H1 (cell line): ENCODE measurements around the gene TBC1D2B. TPM values are rescaled to one million over a fixed set of nuclear protein-coding genes. Genes with fewer than 3 reads are reported as not detected.

Experiments
- CTCF ChIA-PET: fragments of 300-600 bp; sonication (Branson Sonifier 250); formaldehyde crosslinking; loops from one replicate; lab custom pipeline; 2021; ENCODE audit not compliant: partially characterized antibody; lab: Charles Lee
- POLR2A ChIA-PET: fragments of 300-600 bp; sonication (Branson Sonifier 250); formaldehyde crosslinking; loops from one replicate; lab custom pipeline; 2021; ENCODE audit warnings: inconsistent platforms; ENCODE audit not compliant: partially characterized antibody; lab: Charles Lee
- DNase-seq, 2 experiments: peaks; one replicate each; pipeline versions ENCODE4 v3.0.0 to v3.0.0-alpha.2; 2010 to 2022; ENCODE audit warnings: low spot score in 2 of 2, low read depth in 1 of 2, mixed read lengths in 1 of 2
- FAIRE-seq: peaks from 2 replicates; lab custom pipeline; 2011; peaks lifted over from hg19 to GRCh38; lab: Jason Lieb, UNC
- H2AFZ ChIP-seq: 2 replicates; pipeline ENCODE4 v1.8.1; 2012; ENCODE audit warnings: low read length, inconsistent platforms
- H2AK5ac ChIP-seq: 2 replicates; pipeline ENCODE4 v1.6.1; 2013; ENCODE audit warnings: low read depth, low read length
- H2BK120ac ChIP-seq: replicated peaks from 2 replicates; pipeline ENCODE3; 2013; ENCODE audit warnings: low read depth, low read length, inconsistent platforms
- H2BK12ac ChIP-seq: 2 replicates; pipeline ENCODE4 v1.6.1; 2013; ENCODE audit warnings: low read depth, low read length
- H2BK15ac ChIP-seq: 2 replicates; pipeline ENCODE4 v1.6.1; 2013; ENCODE audit warnings: low read length
- H2BK20ac ChIP-seq: 2 replicates; pipeline ENCODE4 v1.6.1; 2013; ENCODE audit warnings: low read length
- H2BK5ac ChIP-seq: 2 replicates; pipeline ENCODE4 v1.6.1; 2013; ENCODE audit warnings: low read depth, low read length
- H3K14ac ChIP-seq: 2 replicates; pipeline ENCODE4 v1.6.1; 2013; ENCODE audit warnings: inconsistent platforms; ENCODE audit not compliant: insufficient read length
- H3K18ac ChIP-seq: 2 replicates; pipeline ENCODE4 v1.6.1; 2013; ENCODE audit warnings: low read length; ENCODE audit errors: extremely low read depth
- H3K23ac ChIP-seq: 2 replicates; pipeline ENCODE4 v1.6.1; 2013; ENCODE audit warnings: inconsistent platforms; ENCODE audit not compliant: insufficient read length
- H3K23me2 ChIP-seq: 2 replicates; pipeline ENCODE4 v1.6.1; 2013; ENCODE audit warnings: low read depth, low read length
- H3K27ac ChIP-seq: 2 replicates; pipeline ENCODE4 v1.6.1; 2011; ENCODE audit warnings: low read depth, low read length, inconsistent platforms
- H3K27me3 ChIP-seq, 4 experiments: replicated peaks in 1 of 4; 1 replicate in 1 of 4; 2 replicates in 3 of 4; pipeline versions ENCODE4 v1.6.1 to v1.8.1; 2011 to 2013; ENCODE audit warnings: low read length in 3 of 4, mild to moderate bottlenecking in 3 of 4, inconsistent platforms in 2 of 4, mixed read lengths in 2 of 4, moderate library complexity in 1 of 4; ENCODE audit not compliant: control insufficient read depth in 3 of 4, insufficient read depth in 3 of 4; ENCODE audit errors: extremely low read depth in 1 of 4
- H3K36me3 ChIP-seq, 4 experiments: 2 replicates each; pipeline versions ENCODE4 v1.6.1 to v1.8.1; 2011 to 2013; ENCODE audit warnings: mild to moderate bottlenecking in 4 of 4, low read length in 3 of 4, moderate library complexity in 2 of 4, control low read depth in 1 of 4, inconsistent platforms in 1 of 4; ENCODE audit not compliant: insufficient read depth in 4 of 4, control insufficient read depth in 2 of 4
- H3K4ac ChIP-seq: replicated peaks from 2 replicates; pipeline ENCODE3; 2013; ENCODE audit warnings: low read length, low read depth, mixed read lengths, inconsistent platforms; ENCODE audit not compliant: insufficient read length
- H3K4me1 ChIP-seq, 4 experiments: replicated peaks in 1 of 4; 1 replicate in 1 of 4; 2 replicates in 3 of 4; pipeline versions ENCODE4 v1.6.1 to v1.8.1; 2011 to 2013; ENCODE audit warnings: low read length in 3 of 4, inconsistent platforms in 2 of 4, mixed read lengths in 1 of 4; ENCODE audit not compliant: insufficient read depth in 4 of 4, control insufficient read depth in 3 of 4
- H3K4me2 ChIP-seq, 2 experiments: 2 replicates each; pipeline versions ENCODE4 v1.6.1 to v1.8.1; 2011 to 2013; ENCODE audit warnings: low read depth in 2 of 2, low read length in 2 of 2, control low read depth in 1 of 2, inconsistent platforms in 1 of 2, mild to moderate bottlenecking in 1 of 2; ENCODE audit not compliant: insufficient read depth in 1 of 2
- H3K4me3 ChIP-seq, 4 experiments: fragments of 200-600, 300-600 bp in 1 of 4; sonication (generic), shearing (Covaris generic), sonication (Bioruptor Twin) in 1 of 4; 2 replicates each; pipeline versions ENCODE4 v1.5.1 to v1.8.1; 2011 to 2016; ENCODE audit warnings: low read length in 4 of 4, low read depth in 3 of 4, control low read depth in 2 of 4, inconsistent platforms in 2 of 4, mild to moderate bottlenecking in 2 of 4, mixed read lengths in 1 of 4, moderate library complexity in 1 of 4; ENCODE audit not compliant: insufficient read depth in 2 of 4; ENCODE audit errors: extremely low read depth in 1 of 4
- H3K56ac ChIP-seq: replicated peaks from 2 replicates; pipeline ENCODE3; 2013; ENCODE audit warnings: low read depth, mild to moderate bottlenecking, mixed read lengths, low read length, inconsistent platforms; ENCODE audit not compliant: insufficient read length
- H3K79me1 ChIP-seq: 2 replicates; pipeline ENCODE4 v1.6.1; 2013; ENCODE audit warnings: low read depth, low read length, control low read depth
- H3K79me2 ChIP-seq, 2 experiments: 2 replicates each; pipeline versions ENCODE4 v1.6.1 to v1.8.1; 2012 to 2013; ENCODE audit warnings: low read length in 2 of 2, mild to moderate bottlenecking in 2 of 2, inconsistent platforms in 1 of 2; ENCODE audit not compliant: insufficient read depth in 2 of 2, control insufficient read depth in 1 of 2
- H3K9ac ChIP-seq, 4 experiments: replicated peaks in 1 of 4; 1 replicate in 1 of 4; 2 replicates in 3 of 4; pipeline versions ENCODE4 v1.6.1 to v1.8.1; 2011 to 2013; ENCODE audit warnings: low read depth in 3 of 4, low read length in 3 of 4, control low read depth in 2 of 4, mild to moderate bottlenecking in 2 of 4, moderate library complexity in 2 of 4, inconsistent platforms in 1 of 4; ENCODE audit errors: extremely low read depth in 1 of 4
- H3K9me3 ChIP-seq, 2 experiments: 2 replicates each; pipeline versions ENCODE4 v1.6.1 to v1.8.1; 2012 to 2013; ENCODE audit warnings: mild to moderate bottlenecking in 2 of 2, moderate library complexity in 2 of 2, control low read depth in 1 of 2, inconsistent platforms in 1 of 2, low read depth in 1 of 2, low read length in 1 of 2, mixed read lengths in 1 of 2; ENCODE audit not compliant: insufficient read depth in 2 of 2
- H4K20me1 ChIP-seq, 2 experiments: replicated peaks in 1 of 2; 2 replicates each; pipeline versions ENCODE3 to v1.8.1; 2011 to 2013; ENCODE audit warnings: inconsistent platforms in 2 of 2, low read length in 2 of 2, mild to moderate bottlenecking in 1 of 2; ENCODE audit not compliant: insufficient read depth in 2 of 2, control insufficient read depth in 1 of 2
- H4K5ac ChIP-seq: 2 replicates; pipeline ENCODE4 v1.6.1; 2013; ENCODE audit warnings: low read length, low read depth, mixed read lengths, inconsistent platforms; ENCODE audit not compliant: insufficient read length
- H4K8ac ChIP-seq: 2 replicates; pipeline ENCODE4 v1.8.0; 2013; ENCODE audit warnings: mild to moderate bottlenecking, moderate library complexity, low read length, inconsistent platforms; ENCODE audit not compliant: insufficient read depth; ENCODE audit errors: extremely low read depth
- H4K91ac ChIP-seq: replicated peaks from 2 replicates; pipeline ENCODE3; 2013; ENCODE audit warnings: low read length, mixed read lengths, inconsistent platforms; ENCODE audit not compliant: insufficient read length
- CREB1 ChIP-seq: IDR thresholded peaks from 2 replicates; pipeline ENCODE4 v1.6.1; 2012; ENCODE audit warnings: inconsistent platforms
- JUND ChIP-seq: IDR thresholded peaks from 2 replicates; pipeline ENCODE4 v1.6.1; 2011; ENCODE audit warnings: mild to moderate bottlenecking, improper control_type of control experiment, low read length
- KDM1A ChIP-seq: fragments of 200-600, 300-600 bp; sonication (generic); IDR thresholded peaks from 2 replicates; pipeline ENCODE4 v1.7.1; 2016; ENCODE audit warnings: mild to moderate bottlenecking, low read length, borderline replicate concordance
- POLR2A ChIP-seq, 2 experiments: IDR thresholded peaks; 1 replicate in 1 of 2; 2 replicates in 1 of 2; pipeline ENCODE4 v1.6.1; 2011; ENCODE audit warnings: low read depth in 2 of 2, low read length in 2 of 2, mild to moderate bottlenecking in 2 of 2; ENCODE audit errors: control extremely low read depth in 1 of 2
- WGBS, 2 experiments: shearing (Covaris generic) in 1 of 2; methylation state at CpG; one replicate each; pipeline versions ENCODE4 v1.1.6 to v1.1.7; 2013 to 2015; ENCODE audit warnings: low lambda C conversion rate in 2 of 2, mixed read lengths in 2 of 2, inconsistent platforms in 1 of 2, low coverage in 1 of 2, missing lambda C conversion rate in 1 of 2; ENCODE audit not compliant: insufficient replicate concordance in 2 of 2, insufficient coverage in 1 of 2, insufficient read length in 1 of 2; ENCODE audit errors: extremely low coverage in 1 of 2, missing lambda C conversion rate in 1 of 2; 5-methylcytosine and 5-hydroxymethylcytosine counted together
- polyA plus RNA-seq, 7 experiments: library from polyadenylated mRNA; depleted of rRNA in 3 of 7; stranded (reverse) in 5 of 7; unstranded in 2 of 7; fragments of >200 nt in 5 of 7; fragments of 200-250 nt in 2 of 7; gene quantifications; 1 replicate in 5 of 7; 2 replicates in 1 of 7; 4 replicates in 1 of 7; pipeline versions ENCODE4 v1.2.1 to v1.2.3, GENCODE V29; 2011 to 2013; ENCODE audit warnings: missing spikeins in 2 of 7, mixed read lengths in 2 of 7
- total RNA-seq: library from RNA; stranded (reverse); fragmentation: NEBNext Ultra II Directional; extraction: Animal tissue kit (Norgen Biotek cat#: 25700); gene quantifications from 2 replicates; pipeline ENCODE4 v1.2.1, GENCODE V29; 2021

TBC1D2B gene
- total and polyA plus RNA-seq, 2 of the 8 experiments (the other 6 are each of a cell fraction or from before 2014, with no cell fraction given), result 11.9 to 19.5 TPM

- no peak for DNase-seq
- no peak overlapping the region for H3K9ac ChIP-seq
- no peak overlapping the region for H4K5ac ChIP-seq
- WGBS, 2 experiments, result 95% methylated on average over 9 of the region's 9 CpGs; no CpG with 5 or more reads in 1 of the 2 experiments
- no peaks in the 10 kb centered on the region for H3K36me3 ChIP-seq
- H4K20me1 ChIP-seq, result no peaks in the 10 kb centered on the region
- no peaks in the 10 kb centered on the region for H3K79me2 ChIP-seq
- H3K18ac ChIP-seq, result no peak overlapping the region
- CTCF ChIA-PET, result interaction anchor here (0.6 to 2.6 kb wide), 16 partner anchors 11 to 352 kb away, joined by 3 to 20 read pairs (median 4); no protein-coding TSS in a partner anchor
- H2BK15ac ChIP-seq, result no peak overlapping the region
- peaks cover 0 to 14% (median 7%) of the 10 kb centered on the region in 4 experiments; a peak in 3 of 7 replicates for H3K27me3 ChIP-seq
- H4K91ac ChIP-seq, result no peak overlapping the region
- no peak overlapping the region for H3K23ac ChIP-seq
- H3K4ac ChIP-seq, result no peak overlapping the region
- no peak for FAIRE-seq
- H3K79me1 ChIP-seq, result no peaks in the 10 kb centered on the region
- no peak overlapping the region for H3K14ac ChIP-seq
- TF ChIP-seq JUND, result no peak
- no peak for TF ChIP-seq CREB1
- no peak for TF ChIP-seq POLR2A (IDR thresholded peaks at IDR 0.05; ENCODE audit: control extremely low read depth in 1 of 2, low read depth in 2 of 2, low read length in 2 of 2)
- no peak for TF ChIP-seq KDM1A
- no peak overlapping the region for H2BK5ac ChIP-seq
- H2AFZ ChIP-seq, result no peak overlapping the region
- H3K27ac ChIP-seq, result no peak overlapping the region
- no peak overlapping the region for H2BK12ac ChIP-seq
- H4K8ac ChIP-seq, result no peak overlapping the region; the same call in 1 of the 2 replicates
- no peak overlapping the region for H2BK120ac ChIP-seq
- no peak overlapping the region for H3K4me2 ChIP-seq
- no peaks in the 10 kb centered on the region for H3K23me2 ChIP-seq
- no peak overlapping the region for H2AK5ac ChIP-seq
- POLR2A ChIA-PET, result interaction anchor here (0.6 to 1.5 kb wide), 2 partner anchors 11 to 138 kb away, joined by 3 read pairs; no protein-coding TSS in a partner anchor
- H2BK20ac ChIP-seq, result no peak overlapping the region
- no peak overlapping the region for H3K4me3 ChIP-seq
- no peak overlapping the region for H3K56ac ChIP-seq
- no peaks in the 10 kb centered on the region for H3K4me1 ChIP-seq
- no peaks in the 10 kb centered on the region for H3K9me3 ChIP-seq
Observed at GRCh38 chr15:78097667-78098066, 20.2 kb upstream of the TBC1D2B start.
